ENCODE data around the gene COL4A1.

COL4A1 gene

GRCh38 chr13:110272651-110273050 lies 34.3 kb downstream of the COL4A1 start:
- FAIRE-seq, result no peak

- no peak for FAIRE-seq
Observed at GRCh38 chr13:110272227-110272626, 34.7 kb downstream of the COL4A1 start.

- FAIRE-seq, result no peak
Observed at GRCh38 chr13:110271313-110271712, 35.6 kb downstream of the COL4A1 start.

- FAIRE-seq, result no peak
Observed at GRCh38 chr13:110270507-110270906, 36.5 kb downstream of the COL4A1 start.

- no peak for FAIRE-seq
Observed at GRCh38 chr13:110269509-110270185, 37.3 kb downstream of the COL4A1 start.

- FAIRE-seq, result no peak
Observed at GRCh38 chr13:110268576-110269185, 38.3 kb downstream of the COL4A1 start.

- FAIRE-seq, result no peak
Observed at GRCh38 chr13:110268061-110268460, 38.9 kb downstream of the COL4A1 start.

GRCh38 chr13:110266983-110267382 lies 40.0 kb downstream of the COL4A1 start:
- no peak for FAIRE-seq

GRCh38 chr13:110266431-110266809 lies 40.5 kb downstream of the COL4A1 start:
- no peak for FAIRE-seq

- no peak for FAIRE-seq
Observed at GRCh38 chr13:110265682-110266430, 41.1 kb downstream of the COL4A1 start.

GRCh38 chr13:110265341-110265681 lies 41.6 kb downstream of the COL4A1 start:
- no peak for FAIRE-seq

GRCh38 chr13:110264685-110265275 lies 42.2 kb downstream of the COL4A1 start:
- FAIRE-seq, result no peak

GRCh38 chr13:110263888-110264287 lies 43.1 kb downstream of the COL4A1 start:
- FAIRE-seq, result no peak

GRCh38 chr13:110263404-110263803 lies 43.6 kb downstream of the COL4A1 start:
- no peak for FAIRE-seq

- FAIRE-seq, result no peak
Observed at GRCh38 chr13:110262508-110263291, 44.3 kb downstream of the COL4A1 start.

- FAIRE-seq, result no peak
Observed at GRCh38 chr13:110262082-110262436, 44.9 kb downstream of the COL4A1 start.

- FAIRE-seq, result no peak
Observed at GRCh38 chr13:110261166-110262081, 45.5 kb downstream of the COL4A1 start.

- no peak for FAIRE-seq
Observed at GRCh38 chr13:110259651-110260050, 47.3 kb downstream of the COL4A1 start.

- no peak for FAIRE-seq
Observed at GRCh38 chr13:110258876-110259631, 47.9 kb downstream of the COL4A1 start.

GRCh38 chr13:110257408-110257807 lies 49.5 kb downstream of the COL4A1 start:
- no peak for FAIRE-seq

Measured in TTC549 (cell line).